ENCODE measurements around the gene EEF2. TPM values are rescaled to one million over a fixed set of nuclear protein-coding genes. Genes with fewer than 3 reads are reported as not detected.

The EEF2 gene
- 2,964 TPM for polyA plus RNA-seq (ENCODE audit: insufficient read length)

DNA sequence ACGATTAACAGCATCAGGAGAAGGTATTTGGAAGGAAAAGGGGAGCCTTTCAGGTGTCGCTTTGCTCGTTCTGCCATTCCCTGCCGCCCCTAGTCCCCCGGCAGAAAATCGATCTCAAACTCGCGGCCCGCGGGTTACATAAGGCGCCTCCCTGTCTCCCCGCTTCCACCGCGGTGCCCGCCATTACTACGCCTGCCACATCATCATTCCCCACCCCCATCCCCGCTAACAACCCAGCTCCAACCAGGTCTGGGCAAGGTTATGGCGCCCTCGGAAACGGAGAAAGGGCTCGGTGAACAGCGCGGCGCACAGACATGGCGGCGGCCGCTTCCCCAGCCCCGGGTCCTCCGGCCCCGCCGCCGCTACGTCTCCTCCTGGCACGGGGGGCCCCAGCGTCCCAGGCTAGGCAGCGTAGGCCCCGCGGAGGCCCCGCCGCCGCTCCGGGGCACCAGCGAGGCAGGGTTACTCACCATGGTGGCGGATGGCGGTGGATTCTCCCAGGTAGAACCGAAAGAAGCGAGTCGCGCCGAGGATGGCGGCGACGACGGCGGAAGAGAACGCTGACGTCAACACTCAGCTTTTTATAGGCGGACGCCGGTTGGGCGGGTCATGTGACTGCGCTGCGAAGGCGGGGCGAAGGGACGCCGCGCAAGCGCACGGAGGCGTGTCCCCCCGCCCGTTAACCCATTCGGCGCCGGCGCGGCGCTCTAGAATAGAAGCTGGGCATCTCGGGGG lies at the start of gene EEF2:
Gene EEF2 (minus strand): TSS at position 556 of the 735 bp plus-strand sequence. CDS start 83 bp downstream, at position 473.
- DNase-seq = peak; percentile 95

DNA sequence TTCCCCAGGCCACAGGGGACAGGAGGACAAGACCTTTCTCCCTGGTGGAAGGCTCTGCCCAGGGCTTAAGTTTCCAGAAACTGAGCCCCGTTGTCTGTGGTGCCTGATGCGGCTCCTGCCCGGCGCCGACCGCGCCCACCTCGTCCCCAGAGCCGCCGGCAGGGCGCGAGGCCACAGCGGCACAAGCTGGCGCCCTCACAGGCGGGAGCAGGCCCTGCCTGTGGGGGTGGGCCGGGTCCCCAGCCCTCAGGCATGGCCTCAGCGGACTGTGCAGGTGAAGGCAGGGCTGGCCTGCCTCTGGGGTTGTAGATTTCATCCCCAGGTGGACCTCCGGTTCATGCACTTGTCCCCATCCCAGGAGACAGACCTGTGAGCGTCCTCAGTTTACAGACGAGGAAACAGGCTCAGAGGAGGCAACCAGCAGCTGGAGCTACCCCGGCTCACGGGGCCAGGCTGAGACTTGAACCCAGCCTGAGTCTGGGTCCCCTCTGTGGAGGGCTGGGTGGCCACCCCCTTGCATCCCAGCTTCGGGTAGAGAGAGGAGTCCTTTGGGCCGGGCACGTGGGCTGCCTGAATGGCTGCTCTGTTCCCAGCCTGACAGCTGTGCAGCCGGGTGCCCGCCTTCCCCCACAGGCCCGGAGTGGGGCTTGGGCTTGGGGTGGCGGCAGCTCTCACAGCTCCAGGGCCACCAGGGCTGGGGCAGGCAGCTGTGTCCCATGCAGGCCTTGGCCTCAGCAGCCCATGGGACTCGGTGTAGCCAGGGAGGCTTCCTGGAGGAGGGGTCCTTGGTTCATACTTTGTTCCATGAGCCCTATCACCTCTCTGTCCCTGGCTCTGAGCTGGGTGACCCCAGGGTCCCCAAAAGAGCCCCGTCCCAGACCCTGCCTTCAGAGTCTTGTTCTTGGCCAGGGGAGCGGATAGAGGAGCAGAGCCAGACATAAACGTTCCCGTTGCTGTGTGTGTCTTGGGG lies 49.1 kb upstream of the EEF2 start:
- no peak for DNase-seq

DNA sequence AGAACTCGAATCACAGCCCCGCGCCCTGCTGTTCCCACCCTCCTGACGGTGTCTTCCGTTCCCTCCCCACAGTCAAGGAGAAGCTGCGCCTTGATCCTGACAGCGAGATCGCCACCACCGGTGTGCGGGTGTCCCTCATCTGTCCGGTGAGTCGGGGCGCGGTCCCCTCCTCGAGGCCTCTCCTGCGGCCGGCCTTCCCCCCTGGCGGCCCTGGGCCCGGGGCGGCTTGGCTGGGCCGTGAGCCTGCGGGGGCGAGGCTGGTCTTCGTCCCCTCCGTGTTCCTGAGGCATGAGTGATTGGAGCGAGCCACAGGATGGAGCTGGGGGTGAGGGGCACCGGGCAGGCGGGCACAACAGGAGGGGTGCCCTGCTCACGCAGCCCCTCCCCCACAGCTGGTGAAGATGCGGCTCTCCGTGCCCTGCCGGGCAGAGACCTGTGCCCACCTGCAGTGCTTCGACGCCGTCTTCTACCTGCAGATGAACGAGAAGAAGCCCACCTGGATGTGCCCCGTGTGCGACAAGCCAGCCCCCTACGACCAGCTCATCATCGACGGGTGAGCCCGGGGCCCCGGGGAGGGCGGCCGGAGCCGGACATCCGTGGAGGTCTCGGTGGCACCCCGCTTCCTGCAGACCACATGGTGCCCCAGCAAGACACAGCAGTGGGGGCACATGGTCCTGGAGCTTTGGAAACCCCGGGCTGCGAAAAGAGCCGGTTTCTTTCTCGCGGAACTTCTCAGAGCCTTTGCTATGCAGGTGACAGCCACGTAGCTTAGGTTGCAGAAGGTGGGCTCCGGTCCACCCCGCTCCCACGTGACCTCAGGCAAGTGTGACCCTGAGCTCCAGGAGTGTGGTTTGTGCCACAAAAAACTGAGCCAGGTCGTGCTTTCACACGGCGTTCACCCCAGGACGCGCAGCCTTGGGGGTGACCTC lies 48.0 kb upstream of the EEF2 start:
- DNase-seq = no peak

DNA sequence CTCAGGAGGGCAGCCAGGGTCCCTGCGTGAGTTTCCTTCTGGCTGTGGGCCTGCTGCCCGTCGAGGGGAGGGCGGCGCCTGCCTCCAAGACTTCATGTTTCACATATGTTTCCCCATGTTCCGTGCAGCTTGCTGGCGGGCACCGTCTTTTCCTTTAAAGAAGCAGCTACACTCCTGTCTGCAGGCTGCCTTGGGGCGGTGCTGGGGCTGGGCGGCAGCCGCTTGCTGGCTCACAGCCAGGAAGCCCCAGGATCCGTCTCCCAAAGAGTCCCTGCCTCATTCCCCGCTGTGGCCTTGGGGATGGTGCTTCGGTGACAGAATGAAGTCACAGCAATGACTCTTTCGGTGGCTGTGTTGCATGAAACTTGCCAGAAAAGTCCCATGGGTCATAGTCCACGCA lies 47.2 kb upstream of the EEF2 start:
- DNase-seq = no peak

DNA sequence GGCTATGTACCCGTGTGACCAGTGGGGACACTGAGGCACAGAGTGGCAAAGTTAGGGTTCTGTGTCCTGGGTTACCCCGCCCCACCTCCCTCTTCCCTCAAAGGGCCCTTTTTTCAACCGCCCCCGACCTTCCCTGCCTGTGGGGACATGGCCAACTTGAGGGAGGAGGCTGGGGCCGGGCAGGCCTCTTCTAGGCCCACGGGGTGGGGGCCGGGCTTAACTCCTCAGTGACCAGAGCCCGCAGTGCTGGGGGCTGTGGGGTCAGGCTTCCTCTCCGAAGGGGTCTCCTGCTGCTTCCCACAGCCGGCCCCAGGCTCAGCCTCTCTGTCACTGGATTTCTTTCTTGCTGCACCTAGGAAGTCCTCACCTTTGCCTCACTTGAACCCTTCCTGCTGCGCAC lies 46.2 kb upstream of the EEF2 start:
- DNase-seq = no peak

DNA sequence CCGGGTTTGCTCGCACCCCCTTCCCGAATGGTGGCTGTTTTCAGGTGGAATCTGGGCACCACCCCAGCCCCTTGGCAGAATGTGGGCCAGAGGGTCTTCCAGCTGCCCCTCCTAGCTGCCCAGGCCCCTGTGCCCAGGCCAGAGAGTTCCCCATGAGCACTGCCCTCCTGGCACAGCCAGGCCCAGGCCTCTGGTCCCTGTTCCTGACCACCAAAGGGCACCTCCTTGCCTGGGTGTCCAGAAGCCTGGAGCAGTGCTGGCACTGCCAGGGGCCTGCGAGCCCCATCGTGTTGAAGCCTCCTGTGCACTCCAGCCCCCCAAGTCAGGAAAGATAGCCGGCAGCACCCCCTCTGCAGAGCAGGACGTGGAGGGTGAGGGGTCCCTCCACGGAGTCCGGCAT lies 45.7 kb upstream of the EEF2 start:
- no peak for DNase-seq

DNA sequence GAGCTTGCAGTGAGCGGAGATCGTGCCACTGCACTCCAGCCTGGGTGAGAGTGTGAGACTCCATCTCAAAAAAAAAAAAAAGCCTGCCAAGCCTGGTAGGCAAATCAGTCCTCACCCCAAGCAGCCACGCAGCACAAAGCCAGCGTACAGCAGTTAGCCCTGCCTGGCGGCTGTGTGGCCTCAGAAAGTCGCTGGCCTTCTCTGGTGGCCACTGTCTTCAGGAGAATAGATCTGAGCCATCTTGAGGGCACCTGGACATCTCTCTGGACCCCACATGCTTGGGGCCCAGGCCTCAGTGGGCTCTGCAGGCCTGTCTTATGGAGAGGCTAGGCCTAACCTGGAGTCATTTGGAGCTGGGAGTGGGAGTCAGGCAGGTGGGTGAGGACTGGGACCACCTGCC lies 45.3 kb upstream of the EEF2 start:
- no peak for DNase-seq

DNA sequence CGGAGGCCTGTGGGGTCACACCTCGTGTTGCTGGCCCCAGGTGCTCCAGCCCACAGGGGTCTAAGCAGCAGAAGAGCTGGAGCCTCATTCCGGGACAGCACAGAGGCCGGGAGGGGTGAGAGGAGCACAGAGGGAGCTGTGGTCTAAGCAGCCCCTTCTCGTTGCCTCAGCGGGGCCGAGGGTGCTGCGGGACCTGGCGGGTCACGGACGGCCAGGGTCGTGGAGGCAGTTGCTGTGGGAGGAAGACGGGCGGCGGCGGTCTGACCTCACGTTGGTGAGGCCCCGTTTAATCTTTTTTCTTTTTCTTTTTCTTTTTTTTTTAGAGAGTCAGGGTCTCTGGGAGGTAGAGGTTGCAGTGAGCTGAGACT lies 44.0 kb upstream of the EEF2 start:
- no peak for DNase-seq

DNA sequence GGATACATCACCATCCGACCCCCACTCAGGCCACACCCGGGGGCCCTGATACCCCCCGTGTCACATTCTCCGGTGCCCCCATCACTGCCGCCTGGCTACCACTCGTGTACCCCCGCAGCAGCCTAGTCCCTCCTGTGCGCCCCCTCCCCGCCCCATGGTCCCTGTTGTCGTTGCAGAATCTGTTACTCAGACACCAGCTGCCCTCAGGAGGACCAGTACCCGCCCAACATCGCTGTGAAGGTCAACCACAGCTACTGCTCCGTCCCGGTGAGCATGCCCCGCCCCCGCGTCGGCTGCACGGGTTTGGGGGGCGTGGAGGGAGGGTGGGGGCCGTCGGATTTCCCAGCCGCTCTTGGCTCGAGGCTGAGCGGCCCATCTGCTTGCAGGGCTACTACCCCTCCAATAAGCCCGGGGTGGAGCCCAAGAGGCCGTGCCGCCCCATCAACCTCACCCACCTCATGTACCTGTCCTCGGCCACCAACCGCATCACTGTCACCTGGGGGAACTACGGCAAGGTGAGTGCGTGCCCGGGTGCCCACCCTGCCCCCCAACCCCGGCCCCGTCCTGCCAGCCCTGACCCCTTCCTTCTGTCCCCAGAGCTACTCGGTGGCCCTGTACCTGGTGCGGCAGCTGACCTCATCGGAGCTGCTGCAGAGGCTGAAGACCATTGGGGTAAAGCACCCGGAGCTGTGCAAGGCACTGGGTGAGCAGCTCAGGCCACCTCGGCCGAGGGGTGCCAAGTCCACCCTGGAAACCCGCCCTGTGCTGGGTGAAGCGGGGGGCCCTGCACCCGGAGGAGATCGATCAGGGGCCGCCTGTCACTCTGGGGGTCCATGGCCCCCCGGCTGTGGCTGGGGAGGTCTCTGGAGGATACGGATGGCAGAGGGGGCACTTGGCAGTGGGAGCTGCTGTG lies 43.3 kb upstream of the EEF2 start:
- no peak for DNase-seq

DNA sequence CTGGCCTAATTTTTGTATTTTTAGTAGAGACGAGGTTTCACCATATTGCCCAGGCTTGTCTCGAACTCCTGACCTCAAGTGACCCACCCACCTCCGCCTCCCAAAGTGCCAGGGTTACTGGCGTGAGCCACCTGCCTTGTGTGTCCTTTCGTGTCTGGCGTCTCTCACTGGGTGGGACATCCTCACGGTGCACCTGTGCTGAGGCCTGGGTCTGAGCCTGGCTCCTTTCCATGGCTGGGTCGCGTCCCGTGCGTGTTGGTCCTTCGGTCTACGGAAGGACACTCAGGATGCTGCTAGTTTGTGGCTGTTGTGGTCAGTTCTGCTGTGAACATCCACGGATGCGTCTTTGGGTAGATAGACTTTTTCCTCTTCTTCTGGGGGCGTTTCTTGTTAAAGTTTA lies 41.9 kb upstream of the EEF2 start:
- no peak for DNase-seq

DNA sequence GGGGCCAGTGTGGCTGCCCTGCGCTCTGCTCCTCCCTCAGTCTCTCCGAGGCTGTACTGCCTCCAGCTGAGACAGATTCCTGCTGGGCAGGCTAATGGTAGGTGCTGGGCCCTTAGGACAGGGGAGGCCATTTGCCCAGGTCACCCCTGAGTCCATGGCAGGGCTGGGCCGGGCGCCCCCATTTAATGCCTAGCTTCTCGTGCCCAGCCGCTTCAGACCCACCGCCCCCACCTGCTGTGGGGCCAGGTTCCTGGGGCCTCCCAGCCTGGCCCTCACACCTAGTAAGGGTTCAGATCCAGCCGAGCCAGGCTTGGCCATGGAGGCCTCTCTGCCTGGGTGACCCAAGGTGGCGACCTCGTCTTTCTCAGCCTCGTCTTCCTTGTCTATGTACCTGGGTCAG lies 40.1 kb upstream of the EEF2 start:
- no peak for DNase-seq

DNA sequence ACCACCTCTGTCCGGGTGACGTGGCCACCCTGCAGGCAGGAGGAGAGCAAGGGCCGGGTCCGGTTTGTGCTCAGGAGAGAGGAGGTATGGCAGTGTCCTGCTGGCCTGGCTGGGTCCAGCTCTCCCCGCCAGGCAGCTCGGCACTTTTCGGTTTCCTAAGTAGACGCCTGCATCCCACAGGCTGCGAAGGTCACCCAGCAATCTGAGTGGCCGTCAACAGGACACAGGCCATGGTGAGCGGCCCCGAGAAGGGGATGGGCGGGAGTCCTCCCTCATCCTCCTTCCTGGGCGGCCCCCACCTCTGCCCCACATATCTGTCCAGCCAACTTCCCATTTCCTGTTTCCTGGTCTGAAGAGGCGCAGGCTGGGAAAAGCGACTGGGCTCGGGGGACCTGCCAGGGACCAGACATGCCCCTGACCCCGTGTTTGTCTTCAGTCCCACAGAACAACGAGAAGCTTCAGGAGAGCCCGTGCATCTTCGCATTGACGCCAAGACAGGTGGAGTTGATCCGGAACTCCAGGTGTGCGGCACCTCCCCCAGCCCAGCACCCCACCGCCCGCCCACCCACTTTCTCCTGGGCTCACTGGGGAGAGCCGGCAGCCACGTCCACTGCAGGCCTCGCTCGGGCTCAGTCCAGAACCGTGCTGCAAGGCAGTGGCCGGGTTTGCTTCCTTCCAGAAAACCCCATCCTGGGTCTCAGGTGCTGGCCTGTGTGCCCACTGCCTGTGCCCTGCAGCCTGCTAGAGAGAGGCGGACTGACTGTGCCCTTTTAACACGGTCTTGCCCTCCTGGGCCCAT lies 38.5 kb upstream of the EEF2 start:
- no peak for DNase-seq

DNA sequence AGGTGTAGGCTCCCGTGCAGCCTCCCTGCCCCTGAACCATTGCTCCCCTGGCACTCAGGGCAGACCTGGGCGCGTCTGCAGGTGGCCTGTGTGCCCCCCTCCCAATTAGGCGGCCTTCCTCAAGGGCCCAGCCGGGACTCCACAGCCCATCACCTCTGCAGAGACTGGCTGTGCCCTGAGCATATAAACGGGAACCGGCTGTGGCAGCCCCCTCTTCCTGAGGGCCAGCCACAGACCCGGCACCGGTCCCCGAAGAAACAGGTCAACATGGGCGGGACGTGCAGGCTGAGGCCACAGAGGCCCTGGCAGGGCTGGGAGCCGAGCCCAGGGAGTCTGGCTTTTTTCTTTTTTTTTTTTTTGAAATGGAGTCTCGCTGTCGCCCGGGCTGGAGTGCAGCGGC lies 34.3 kb upstream of the EEF2 start:
- no peak for DNase-seq

DNA sequence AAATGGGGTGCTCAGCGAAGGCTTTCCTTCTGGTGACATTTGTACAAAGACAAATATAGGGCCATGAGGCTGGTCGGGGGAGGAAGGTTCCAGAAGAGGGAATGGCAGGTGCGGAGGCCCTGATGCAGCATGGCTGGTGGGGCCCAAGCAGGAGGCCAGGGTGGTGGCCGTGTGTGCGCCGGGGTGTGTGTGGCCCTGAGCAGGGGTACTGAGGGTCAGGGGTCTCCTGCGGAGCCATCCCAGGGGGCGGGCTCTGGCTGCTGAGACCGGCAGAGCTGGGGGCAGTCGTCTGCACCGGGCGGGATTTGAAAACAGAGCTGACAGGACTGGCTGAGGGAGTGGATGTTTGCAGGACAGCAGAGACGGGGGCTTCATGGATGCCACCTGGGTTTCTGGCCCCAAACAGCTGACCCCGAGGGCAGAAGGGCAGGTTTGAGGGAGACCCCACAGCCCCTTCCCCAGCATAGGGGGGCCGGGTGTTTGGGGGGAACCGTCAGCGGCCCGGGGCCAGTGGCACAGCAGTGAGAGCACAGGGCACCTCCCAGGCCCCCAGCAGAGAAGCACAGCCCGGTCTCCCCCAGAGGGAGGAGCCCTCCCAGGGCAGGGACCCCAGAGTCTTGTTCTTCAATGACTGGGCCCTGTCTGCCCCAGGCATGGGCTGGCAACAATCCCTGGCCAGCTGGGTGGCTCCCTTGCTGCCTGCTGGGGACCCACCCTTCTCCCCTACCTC lies 33.7 kb upstream of the EEF2 start:
- no peak for DNase-seq

DNA sequence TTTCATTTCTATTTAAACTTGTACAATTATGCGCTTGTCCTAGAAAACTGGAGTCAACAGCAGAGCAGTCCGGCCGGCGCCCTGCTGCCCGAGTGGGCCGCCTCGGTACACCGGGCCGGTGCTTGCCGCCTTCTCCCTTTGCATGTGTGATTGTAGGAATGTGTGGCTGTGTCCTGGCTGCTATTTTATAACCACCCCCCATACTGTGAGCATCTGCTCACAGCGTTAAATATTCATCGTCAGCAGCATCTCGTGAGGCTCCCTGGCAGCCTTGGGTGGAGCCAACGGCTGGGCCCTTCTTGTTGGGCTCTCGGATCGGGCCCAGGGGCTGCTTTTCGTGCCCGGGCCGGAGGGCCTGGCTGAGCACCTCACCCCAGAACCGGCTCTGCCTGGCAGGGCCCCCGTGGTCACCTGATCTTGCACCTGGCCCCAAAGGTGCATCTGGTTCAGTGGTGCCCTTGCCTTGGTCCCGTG lies 32.9 kb upstream of the EEF2 start:
- no peak for DNase-seq

DNA sequence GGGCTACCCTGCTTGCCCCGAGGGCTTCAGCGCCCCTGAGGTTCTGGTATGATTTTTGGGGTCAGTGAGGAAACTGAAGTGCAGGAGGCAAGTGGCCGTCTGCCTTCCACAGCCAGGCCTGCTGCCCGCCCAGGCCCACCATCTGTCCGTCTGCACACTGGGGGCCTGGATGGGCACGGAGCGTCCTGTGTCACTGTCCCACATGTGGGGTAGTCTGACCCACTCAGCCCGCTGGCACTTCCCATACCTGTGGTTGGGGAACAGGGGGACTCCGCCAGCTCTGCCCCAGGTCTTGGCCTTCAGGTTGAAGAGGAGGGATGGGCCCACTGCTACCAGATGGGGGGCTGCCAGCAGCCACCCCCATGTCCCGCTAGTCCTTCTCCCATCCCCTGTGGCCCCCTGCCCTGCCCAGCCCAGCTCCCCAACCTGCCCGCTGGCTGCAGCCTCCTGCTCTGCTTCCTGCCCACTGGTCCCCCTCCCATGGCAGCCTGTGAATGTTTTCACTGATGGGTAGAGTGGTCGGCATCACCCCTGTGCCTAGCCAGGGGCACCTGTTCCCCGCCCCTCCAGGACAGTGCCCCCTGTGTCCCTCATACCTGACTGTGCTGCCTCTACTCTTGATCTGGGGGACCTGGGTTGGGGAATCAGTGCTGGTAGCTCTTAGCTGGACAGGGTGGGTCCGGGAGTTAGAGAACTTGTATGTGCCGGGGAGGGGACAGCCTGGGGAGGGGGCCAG lies 31.8 kb upstream of the EEF2 start:
- no peak for DNase-seq

DNA sequence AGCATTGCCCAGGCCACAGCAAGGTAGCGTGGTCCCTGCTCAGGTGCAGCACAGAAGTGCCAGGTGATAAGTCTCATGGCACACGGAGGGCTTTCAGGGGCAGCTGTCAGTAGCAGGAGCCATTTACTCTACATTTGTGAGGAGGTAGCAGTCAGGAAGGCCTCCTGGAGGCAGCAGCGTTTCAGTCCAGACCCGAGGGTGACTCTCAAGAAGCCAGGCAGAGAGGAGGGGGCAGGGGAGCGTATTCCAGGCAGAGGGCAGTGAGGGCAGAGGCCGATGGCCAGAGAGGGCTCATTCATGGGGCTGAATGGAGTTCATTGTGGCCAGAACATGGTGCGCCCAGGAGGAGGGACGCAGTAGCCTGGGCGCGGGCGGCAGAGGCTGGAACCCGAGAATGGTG lies 31.2 kb upstream of the EEF2 start:
- no peak for DNase-seq

DNA sequence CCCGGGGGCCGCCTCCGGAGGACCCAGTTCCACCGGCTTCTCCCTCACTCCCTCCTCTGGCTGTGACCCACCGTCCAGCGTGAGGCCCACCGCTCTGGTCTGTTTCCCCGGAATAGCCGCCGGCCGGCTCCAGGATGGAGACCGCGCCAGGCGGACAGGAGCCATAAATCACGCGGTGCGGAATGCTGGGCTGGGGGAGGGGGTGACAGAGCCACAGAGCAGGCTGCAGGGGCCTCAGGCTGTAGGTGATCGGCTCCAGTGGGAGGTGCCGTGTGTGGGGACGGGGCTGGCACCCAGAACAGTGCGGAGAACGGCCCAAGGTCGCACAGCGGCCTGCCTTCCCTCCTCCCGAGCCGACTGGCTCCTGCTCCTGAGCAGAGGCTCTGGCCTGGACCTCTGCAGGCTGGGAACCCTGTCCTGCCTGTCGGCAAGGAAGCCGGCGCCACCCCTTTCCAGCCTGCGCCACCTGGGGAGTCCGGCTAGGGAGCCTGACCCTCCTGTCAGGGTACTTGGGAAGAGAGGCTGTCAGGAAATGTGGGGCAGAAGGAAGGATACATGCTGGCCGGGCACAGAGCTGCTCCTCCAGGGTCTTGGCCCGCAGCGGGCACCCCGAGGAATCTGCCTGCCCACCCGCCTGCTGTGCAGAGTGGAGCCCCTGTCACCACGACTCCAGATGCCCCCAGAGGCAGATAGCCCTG lies 30.6 kb upstream of the EEF2 start:
- peak; percentile 26 for DNase-seq

Data from hindlimb muscle (tissue), 1 donor.